Measurements from ENCODE around the gene LHFPL2. TPM values are rescaled to one million over a fixed set of nuclear protein-coding genes. Genes with fewer than 3 reads are reported as not detected.
A peak's percentile ranks its signal among the peaks of the same experiment; 100 is the strongest.

Gene LHFPL2
- total RNA-seq, 6 experiments from 2014 or later: 14.4 to 18.9 (median 16.7) TPM

- peak; percentile 39 for DNase-seq
- H3K27ac Mint-ChIP-seq: peak overlapping the region; percentile 90
- TF ChIP-seq CTCF (IDR thresholded peaks at IDR 0.05): no peak
- H3K4me3 Mint-ChIP-seq: peak overlapping the region; percentile 52; the same call in 1 of the 2 replicates
- H3K27me3 Mint-ChIP-seq (ENCODE audit: insufficient read depth): no peaks in the 10 kb centered on the region
- peaks cover 53% of the 10 kb centered on the region for H3K4me1 Mint-ChIP-seq (ENCODE audit: low read depth)
- H3K36me3 Mint-ChIP-seq (ENCODE audit: low read depth): peaks cover 6% of the 10 kb centered on the region; the same call in 1 of the 2 replicates
- H3K9me3 Mint-ChIP-seq: no peaks in the 10 kb centered on the region
Measured at GRCh38 chr5:78610636-78611035, 37.9 kb downstream of the LHFPL2 start.

DNA sequence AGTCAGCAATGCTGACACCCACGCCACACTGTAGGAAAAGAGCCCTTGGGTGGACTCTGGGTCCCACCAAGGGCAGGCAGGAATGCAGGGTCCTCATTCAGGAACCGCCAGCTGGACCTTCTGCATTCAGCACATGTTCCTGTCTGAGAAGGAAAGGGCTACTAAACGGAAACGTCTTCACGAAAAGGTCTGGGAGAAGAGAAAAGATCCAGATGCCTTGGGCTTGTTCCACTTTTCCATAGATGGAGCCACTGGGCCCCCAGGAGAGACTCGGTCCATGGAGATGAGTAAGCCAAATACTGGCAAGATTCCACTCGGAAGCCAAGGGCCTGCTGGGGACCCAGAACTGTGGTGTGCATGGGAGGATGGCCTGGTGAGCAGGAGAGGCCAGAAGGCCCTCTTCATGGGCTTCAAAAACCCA lies 38.4 kb downstream of the LHFPL2 start:
- TF ChIP-seq CTCF (IDR thresholded peaks at IDR 0.05): peak; percentile 34
- Mint-ChIP-seq H3K9me3 (no peaks in the 10 kb centered on the region), H3K27ac (peak overlapping the region; percentile 90), H3K4me1 (ENCODE audit: low read depth) (peaks cover 53% of the 10 kb centered on the region), H3K4me3 (peak overlapping the region; percentile 52; the same call in 1 of the 2 replicates), H3K36me3 (ENCODE audit: low read depth) (peaks cover 6% of the 10 kb centered on the region; the same call in 1 of the 2 replicates), H3K27me3 (ENCODE audit: insufficient read depth) (no peaks in the 10 kb centered on the region)
- peak; percentile 70 for DNase-seq

DNA sequence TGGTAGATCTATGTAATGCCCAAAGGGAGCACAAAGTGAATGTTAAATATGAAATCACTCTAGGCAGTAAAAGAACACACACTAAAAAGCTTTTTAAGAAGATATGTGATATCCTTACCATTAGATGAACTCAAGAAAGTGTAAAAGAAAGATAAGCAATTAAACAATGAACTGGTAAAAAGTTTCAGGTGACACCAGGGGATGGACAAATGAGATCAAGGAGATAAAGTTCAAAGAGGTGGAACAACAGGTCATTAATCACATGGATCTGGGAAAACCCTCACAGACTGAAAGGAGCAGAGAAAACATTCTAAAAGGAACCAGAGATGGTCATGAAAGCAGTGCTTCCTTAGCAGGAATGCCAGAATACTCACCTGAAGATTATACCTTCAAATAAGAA lies 40.7 kb downstream of the LHFPL2 start:
- no peak for TF ChIP-seq CTCF (IDR thresholded peaks at IDR 0.05)
- H3K27me3 Mint-ChIP-seq (ENCODE audit: insufficient read depth): no peaks in the 10 kb centered on the region
- no peaks in the 10 kb centered on the region for H3K9me3 Mint-ChIP-seq
- no peak overlapping the region for H3K4me3 Mint-ChIP-seq
- peaks cover 57% of the 10 kb centered on the region for H3K4me1 Mint-ChIP-seq (ENCODE audit: low read depth)
- DNase-seq: no peak
- H3K36me3 Mint-ChIP-seq (ENCODE audit: low read depth): peaks cover 6% of the 10 kb centered on the region; the same call in 1 of the 2 replicates
- no peak overlapping the region for H3K27ac Mint-ChIP-seq

DNA sequence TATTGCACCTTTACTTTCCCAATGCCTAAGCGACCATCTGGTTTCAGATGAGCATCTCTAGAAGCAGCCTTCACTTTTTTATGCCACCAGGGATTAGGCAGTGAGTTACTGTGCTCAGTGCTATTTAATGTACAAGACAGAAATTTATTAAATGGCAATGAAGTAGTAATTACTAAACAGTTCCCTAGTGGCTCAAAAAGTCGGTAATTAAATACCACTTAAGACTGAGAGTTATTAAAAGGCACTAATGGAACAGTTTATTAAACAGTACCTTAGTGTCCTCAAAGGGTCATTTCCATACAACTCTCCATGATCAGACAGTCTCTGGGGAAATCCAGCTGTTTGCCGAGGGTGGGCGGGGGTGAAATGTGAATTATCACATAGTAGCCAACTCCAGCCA lies 42.3 kb downstream of the LHFPL2 start:
- H3K9me3 Mint-ChIP-seq: no peaks in the 10 kb centered on the region
- H3K4me3 Mint-ChIP-seq: no peak overlapping the region
- no peak for TF ChIP-seq CTCF (IDR thresholded peaks at IDR 0.05)
- H3K4me1 Mint-ChIP-seq (ENCODE audit: low read depth): peaks cover 54% of the 10 kb centered on the region
- H3K36me3 Mint-ChIP-seq (ENCODE audit: low read depth): peaks cover 6% of the 10 kb centered on the region; the same call in 1 of the 2 replicates
- H3K27ac Mint-ChIP-seq: no peak overlapping the region
- no peaks in the 10 kb centered on the region for H3K27me3 Mint-ChIP-seq (ENCODE audit: insufficient read depth)
- no peak for DNase-seq

- Mint-ChIP-seq H3K4me3 (no peak overlapping the region), H3K4me1 (ENCODE audit: low read depth) (peaks cover 54% of the 10 kb centered on the region), H3K27ac (no peak overlapping the region), H3K9me3 (no peaks in the 10 kb centered on the region), H3K36me3 (ENCODE audit: low read depth) (peaks cover 6% of the 10 kb centered on the region; the same call in 1 of the 2 replicates), H3K27me3 (ENCODE audit: insufficient read depth) (no peaks in the 10 kb centered on the region)
- DNase-seq: no peak
- no peak for TF ChIP-seq CTCF (IDR thresholded peaks at IDR 0.05)
Measured at GRCh38 chr5:78605611-78606010, 43.0 kb downstream of the LHFPL2 start.

Measured in HFFc6 (cell line).